Measurements from ENCODE around the gene ID1. TPM values are rescaled to one million over a fixed set of nuclear protein-coding genes. Genes with fewer than 3 reads are reported as not detected.

Gene ID1
- total and polyA plus RNA-seq, 9 donors = 26.0 to 353 (median 64.2) TPM

DNA sequence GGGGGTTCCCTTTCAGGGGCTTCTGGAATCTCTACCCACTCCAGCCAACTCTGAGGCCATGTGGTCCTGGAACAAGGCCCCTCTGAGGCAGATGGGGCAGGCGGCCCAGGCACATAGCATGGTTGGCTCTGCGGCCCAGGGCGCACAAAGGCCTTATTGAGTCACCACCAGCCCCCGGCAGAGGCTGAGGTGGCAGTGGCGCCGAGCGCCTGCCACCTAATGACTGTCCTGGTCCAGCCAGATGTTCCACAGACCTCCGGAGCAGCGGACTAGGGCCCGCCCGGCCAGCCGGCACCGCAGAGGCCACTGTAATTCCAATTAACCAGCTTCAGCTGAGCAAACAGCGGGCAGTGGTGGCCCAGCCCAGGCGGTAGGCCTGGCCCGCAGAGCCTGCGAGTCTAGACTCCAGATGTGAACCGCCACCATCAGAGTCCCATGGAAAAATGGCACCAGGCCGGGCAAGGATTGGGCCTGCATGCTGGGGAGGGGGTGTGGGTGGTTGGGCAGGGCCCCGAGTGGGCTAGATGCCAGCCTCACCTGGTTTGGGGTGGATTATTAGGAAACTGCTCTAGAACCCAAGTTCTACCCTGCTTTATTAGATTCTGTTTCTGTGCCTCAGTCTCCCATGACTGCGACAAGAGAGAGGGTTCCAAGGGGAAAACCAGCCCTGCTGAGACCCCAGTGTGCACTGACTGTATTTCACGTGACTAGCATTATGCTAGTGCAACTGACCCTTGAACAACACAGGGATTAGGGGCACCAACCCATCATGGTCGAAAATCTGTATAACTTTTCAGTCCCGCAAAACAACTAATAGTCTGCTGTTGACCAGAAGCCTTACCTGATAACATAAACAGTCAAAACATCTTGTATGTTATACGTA, 34.1 kb upstream of the ID1 start:
- Histone ChIP-seq H3K4me1 (ENCODE audit: insufficient read depth) (peaks cover 3% of the 10 kb centered on the region), H3K9me3 (no peaks in the 10 kb centered on the region), H3K36me3 (no peaks in the 10 kb centered on the region), H3K27me3 (no peaks in the 10 kb centered on the region), H3K27ac (peak overlapping the region in 1 of 2 donors; percentile 94), H3K4me3 (no peak overlapping the region)
- peak in 4 of 5 donors; percentile 24 to 61 (median 50) for DNase-seq
- 88 to 89% (median 88%) methylated on average over 25 of the region's 25 CpGs for WGBS, 3 donors
- intact Hi-C loops (cut with DNase I) = loop anchor here in 1 of 4 donors (5.0 kb wide), 1 partner anchor 36 kb away; the partner anchor contains the start of gene ID1
- TF ChIP-seq POLR2A (IDR thresholded peaks at IDR 0.05) (no peak), EP300 (IDR thresholded peaks at IDR 0.05) (no peak)
- TF ChIP-seq, protein P1, sequence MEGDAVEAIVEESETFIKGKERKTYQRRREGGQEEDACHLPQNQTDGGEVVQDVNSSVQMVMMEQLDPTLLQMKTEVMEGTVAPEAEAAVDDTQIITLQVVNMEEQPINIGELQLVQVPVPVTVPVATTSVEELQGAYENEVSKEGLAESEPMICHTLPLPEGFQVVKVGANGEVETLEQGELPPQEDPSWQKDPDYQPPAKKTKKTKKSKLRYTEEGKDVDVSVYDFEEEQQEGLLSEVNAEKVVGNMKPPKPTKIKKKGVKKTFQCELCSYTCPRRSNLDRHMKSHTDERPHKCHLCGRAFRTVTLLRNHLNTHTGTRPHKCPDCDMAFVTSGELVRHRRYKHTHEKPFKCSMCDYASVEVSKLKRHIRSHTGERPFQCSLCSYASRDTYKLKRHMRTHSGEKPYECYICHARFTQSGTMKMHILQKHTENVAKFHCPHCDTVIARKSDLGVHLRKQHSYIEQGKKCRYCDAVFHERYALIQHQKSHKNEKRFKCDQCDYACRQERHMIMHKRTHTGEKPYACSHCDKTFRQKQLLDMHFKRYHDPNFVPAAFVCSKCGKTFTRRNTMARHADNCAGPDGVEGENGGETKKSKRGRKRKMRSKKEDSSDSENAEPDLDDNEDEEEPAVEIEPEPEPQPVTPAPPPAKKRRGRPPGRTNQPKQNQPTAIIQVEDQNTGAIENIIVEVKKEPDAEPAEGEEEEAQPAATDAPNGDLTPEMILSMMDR (IDR thresholded peaks at IDR 0.05) = no peak

DNA sequence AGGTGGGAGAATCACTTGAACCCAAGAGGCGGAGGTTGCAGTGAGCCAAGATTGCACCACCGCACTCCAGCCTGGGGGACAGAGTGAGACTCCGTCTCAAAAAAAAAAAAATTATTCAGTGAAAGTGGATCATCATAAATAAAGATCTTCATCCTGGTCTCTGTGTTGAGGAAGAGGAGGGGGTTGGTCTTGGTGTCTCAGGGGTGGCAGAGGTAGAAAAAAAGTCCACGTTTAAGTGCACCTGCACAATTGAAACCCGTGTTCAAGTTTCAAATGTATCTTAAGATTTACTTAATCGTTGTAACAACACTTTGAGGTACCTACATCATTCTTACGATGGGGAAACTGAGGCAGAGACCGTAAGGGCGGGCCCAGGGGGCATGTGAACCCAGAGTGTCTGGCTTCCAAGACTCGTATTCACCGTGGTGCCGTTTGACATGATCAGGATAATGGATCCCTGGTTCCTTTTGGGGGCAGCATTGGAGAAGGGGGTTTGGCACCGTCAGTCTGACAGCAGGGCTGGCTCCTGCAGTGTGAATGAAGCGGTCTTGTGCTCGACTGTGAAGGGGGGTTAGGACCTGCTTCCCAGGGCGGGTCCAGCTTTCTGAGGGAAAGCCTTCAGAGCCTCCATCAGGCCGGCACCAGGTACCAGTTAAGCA, 32.9 kb upstream of the ID1 start:
- Histone ChIP-seq H3K27ac (peak overlapping the region; percentile 84 to 94), H3K36me3 (no peaks in the 10 kb centered on the region), H3K27me3 (no peaks in the 10 kb centered on the region), H3K4me1 (ENCODE audit: insufficient read depth) (peaks cover 3% of the 10 kb centered on the region), H3K4me3 (peak overlapping the region; percentile 48), H3K9me3 (no peaks in the 10 kb centered on the region)
- WGBS, 3 donors = 24 to 32% (median 31%) methylated on average over 17 of the region's 17 CpGs
- intact Hi-C loops (cut with DNase I) = loop anchor here in 2 of 4 donors (2.0 to 5.0 kb wide), 2 partner anchors 33 to 35 kb away; partner anchors contain the start of gene ID1 (in 2 of the 2)
- DNase-seq = no peak
- TF ChIP-seq POLR2A (IDR thresholded peaks at IDR 0.05) (no peak), EP300 (IDR thresholded peaks at IDR 0.05) (no peak)
- TF ChIP-seq, protein P1 (IDR thresholded peaks at IDR 0.05) = no peak

DNA sequence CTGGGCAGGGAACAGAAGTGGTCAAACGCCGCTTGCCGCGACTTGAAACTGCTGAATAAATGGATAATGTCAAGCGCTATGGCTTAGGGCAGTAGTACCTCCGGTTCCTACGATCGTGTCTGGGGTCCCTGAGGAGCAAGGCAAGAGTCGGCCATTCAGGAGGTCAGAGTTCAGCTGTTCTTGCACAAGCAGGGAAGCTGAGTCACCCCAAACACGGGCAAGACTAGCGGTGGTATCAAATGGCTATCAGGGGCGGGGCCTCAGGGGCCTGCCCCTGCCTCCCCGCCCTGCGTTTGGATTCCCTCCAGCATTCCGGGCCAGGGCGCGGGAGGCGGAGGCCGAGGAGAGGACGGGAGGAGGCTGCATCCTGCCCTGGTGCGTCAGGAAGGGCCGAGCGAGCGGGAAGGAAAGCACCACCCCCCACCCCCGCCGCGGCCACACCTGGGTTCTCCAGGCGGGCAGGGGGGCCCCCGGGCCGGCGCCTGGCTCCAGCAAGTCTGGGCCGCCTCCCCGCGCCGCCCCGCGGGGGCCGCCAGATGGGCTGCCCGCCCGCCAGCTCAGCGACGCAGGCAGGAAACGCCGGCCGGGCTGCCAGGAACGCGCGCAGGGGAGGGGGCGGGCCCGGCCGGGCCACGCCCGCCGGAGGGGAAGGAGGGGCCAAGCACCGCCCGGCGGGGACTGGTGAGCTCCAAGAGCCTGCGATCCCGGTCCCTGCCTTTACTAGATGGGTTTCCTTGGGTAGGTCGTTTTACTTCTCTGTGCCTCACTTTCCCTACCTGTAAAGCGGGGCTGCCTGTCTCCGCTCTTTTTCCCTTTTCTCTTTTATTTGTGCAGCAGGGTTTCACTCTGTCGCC, 32.2 kb upstream of the ID1 start:
- Histone ChIP-seq H3K4me3 (peak overlapping the region; percentile 48), H3K27me3 (no peaks in the 10 kb centered on the region), H3K9me3 (no peaks in the 10 kb centered on the region), H3K36me3 (no peaks in the 10 kb centered on the region), H3K4me1 (ENCODE audit: insufficient read depth) (peaks cover 3% of the 10 kb centered on the region), H3K27ac (peak overlapping the region; percentile 84 to 94)
- TF ChIP-seq POLR2A (IDR thresholded peaks at IDR 0.05) (peak; percentile 74), EP300 (IDR thresholded peaks at IDR 0.05) (no peak)
- TF ChIP-seq, protein P1 (IDR thresholded peaks at IDR 0.05) = peak in 1 of 3 donors; percentile 49
- 0 to 1% (median 1%) methylated on average over 44 to 63 of the region's 63 CpGs for WGBS, 3 donors
- intact Hi-C loops (cut with DNase I) = loop anchor here in 2 of 4 donors (2.0 to 5.0 kb wide), 2 partner anchors 32 to 34 kb away; partner anchors contain the start of gene ID1 (in 2 of the 2)
- DNase-seq = peak; percentile 95 to 98 (median 95)
